ENCODE results near the gene USP2. TPM values are rescaled to one million over a fixed set of nuclear protein-coding genes. Genes with fewer than 3 reads are reported as not detected.

Gene USP2
- polyA plus RNA-seq, 1 donor, result 4.2 TPM

- no peaks in the 10 kb centered on the region for H3K9me3 ChIP-seq (ENCODE audit: control insufficient read depth, low read depth, low read length)
- WGBS (ENCODE audit: insufficient coverage, low lambda C conversion rate), result no CpG with 5 or more reads among the region's 8 CpGs
- DNase-seq, result no peak
- H3K4me1 ChIP-seq (ENCODE audit: control insufficient read depth, insufficient read depth, low read length), result no peaks in the 10 kb centered on the region
- H3K27ac ChIP-seq (ENCODE audit: low read length), result no peak overlapping the region
- H3K27me3 ChIP-seq (ENCODE audit: control insufficient read depth, insufficient read depth, low read length), result peaks cover 46% of the 10 kb centered on the region
- peak overlapping the region; percentile 60 for H3K4me3 ChIP-seq (ENCODE audit: low read length)
- H3K36me3 ChIP-seq (ENCODE audit: control insufficient read depth, insufficient read depth, low read length), result peaks cover 8% of the 10 kb centered on the region
Measured at GRCh38 chr11:119421351-119421750, 39.9 kb upstream of the USP2 start.

GRCh38 chr11:119420631-119421030 lies 39.1 kb upstream of the USP2 start:
- peaks cover 8% of the 10 kb centered on the region for H3K36me3 ChIP-seq (ENCODE audit: control insufficient read depth, insufficient read depth, low read length)
- peaks cover 46% of the 10 kb centered on the region for H3K27me3 ChIP-seq (ENCODE audit: control insufficient read depth, insufficient read depth, low read length)

DNA sequence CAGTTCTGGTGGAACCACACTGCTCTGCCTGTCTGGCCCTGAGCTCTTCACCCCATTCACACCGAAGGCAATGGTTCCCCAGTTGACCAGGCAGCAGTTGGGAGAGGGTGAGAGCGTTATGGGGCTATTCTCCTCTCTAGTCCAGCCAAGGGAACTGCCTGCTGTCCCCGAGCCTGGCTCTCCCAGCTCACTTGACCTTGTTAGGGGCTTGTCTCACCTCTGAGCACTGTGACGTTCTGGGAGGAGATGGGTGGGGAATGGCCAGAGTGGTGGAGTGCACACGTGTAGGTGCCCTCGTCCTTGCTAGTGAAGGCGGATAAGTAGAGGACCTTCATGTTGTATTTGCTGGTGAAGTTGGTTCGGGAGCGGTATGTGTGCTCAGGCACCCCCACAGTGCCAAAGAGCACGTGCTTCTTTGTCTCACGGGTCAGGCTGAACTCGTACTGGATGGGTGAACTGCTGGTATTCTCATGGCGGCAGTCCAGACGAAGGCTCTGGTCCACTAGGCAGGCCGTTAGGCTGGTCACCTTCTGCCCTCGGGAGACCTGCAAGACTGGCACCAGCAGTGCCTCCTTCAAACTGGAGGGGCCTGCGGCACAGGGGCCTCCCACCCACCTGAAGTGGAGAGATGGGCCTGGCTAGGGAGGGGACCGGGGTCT lies 38.5 kb upstream of the USP2 start:
- Histone ChIP-seq H3K9me3 (ENCODE audit: control insufficient read depth, low read depth, low read length) (no peaks in the 10 kb centered on the region), H3K36me3 (ENCODE audit: control insufficient read depth, insufficient read depth, low read length) (peaks cover 8% of the 10 kb centered on the region), H3K4me3 (ENCODE audit: low read length) (no peak overlapping the region), H3K27ac (ENCODE audit: low read length) (no peak overlapping the region), H3K27me3 (ENCODE audit: control insufficient read depth, insufficient read depth, low read length) (peaks cover 44% of the 10 kb centered on the region), H3K4me1 (ENCODE audit: control insufficient read depth, insufficient read depth, low read length) (no peaks in the 10 kb centered on the region)
- no peak for DNase-seq
- WGBS (ENCODE audit: insufficient coverage, low lambda C conversion rate), result 60% methylated on average over 1 of the region's 18 CpGs

More at GRCh38 chr11:119420631-119421030, 39.1 kb upstream of the USP2 start:
- Histone ChIP-seq H3K9me3 (ENCODE audit: control insufficient read depth, low read depth, low read length) (no peaks in the 10 kb centered on the region), H3K4me1 (ENCODE audit: control insufficient read depth, insufficient read depth, low read length) (no peaks in the 10 kb centered on the region), H3K27ac (ENCODE audit: low read length) (no peak overlapping the region), H3K4me3 (ENCODE audit: low read length) (no peak overlapping the region)
- no CpG with 5 or more reads among the region's 8 CpGs for WGBS (ENCODE audit: insufficient coverage, low lambda C conversion rate)
- DNase-seq, result no peak

- H3K27ac ChIP-seq (ENCODE audit: low read length), result no peak overlapping the region
- DNase-seq, result no peak
- no peaks in the 10 kb centered on the region for H3K4me1 ChIP-seq (ENCODE audit: control insufficient read depth, insufficient read depth, low read length)
- no peaks in the 10 kb centered on the region for H3K9me3 ChIP-seq (ENCODE audit: control insufficient read depth, low read depth, low read length)
- no CpG with 5 or more reads among the region's 5 CpGs for WGBS (ENCODE audit: insufficient coverage, low lambda C conversion rate)
- H3K4me3 ChIP-seq (ENCODE audit: low read length), result no peak overlapping the region
- peaks cover 38% of the 10 kb centered on the region for H3K27me3 ChIP-seq (ENCODE audit: control insufficient read depth, insufficient read depth, low read length)
- H3K36me3 ChIP-seq (ENCODE audit: control insufficient read depth, insufficient read depth, low read length), result peaks cover 8% of the 10 kb centered on the region
Measured at GRCh38 chr11:119419246-119419645, 37.8 kb upstream of the USP2 start.

GRCh38 chr11:119418759-119419158 lies 37.3 kb upstream of the USP2 start:
- peaks cover 8% of the 10 kb centered on the region for H3K36me3 ChIP-seq (ENCODE audit: control insufficient read depth, insufficient read depth, low read length)
- H3K9me3 ChIP-seq (ENCODE audit: control insufficient read depth, low read depth, low read length), result no peaks in the 10 kb centered on the region
- DNase-seq, result no peak
- no CpG with 5 or more reads among the region's 4 CpGs for WGBS (ENCODE audit: insufficient coverage, low lambda C conversion rate)
- H3K4me1 ChIP-seq (ENCODE audit: control insufficient read depth, insufficient read depth, low read length), result no peaks in the 10 kb centered on the region
- no peak overlapping the region for H3K4me3 ChIP-seq (ENCODE audit: low read length)
- peaks cover 33% of the 10 kb centered on the region for H3K27me3 ChIP-seq (ENCODE audit: control insufficient read depth, insufficient read depth, low read length)
- no peak overlapping the region for H3K27ac ChIP-seq (ENCODE audit: low read length)

DNA sequence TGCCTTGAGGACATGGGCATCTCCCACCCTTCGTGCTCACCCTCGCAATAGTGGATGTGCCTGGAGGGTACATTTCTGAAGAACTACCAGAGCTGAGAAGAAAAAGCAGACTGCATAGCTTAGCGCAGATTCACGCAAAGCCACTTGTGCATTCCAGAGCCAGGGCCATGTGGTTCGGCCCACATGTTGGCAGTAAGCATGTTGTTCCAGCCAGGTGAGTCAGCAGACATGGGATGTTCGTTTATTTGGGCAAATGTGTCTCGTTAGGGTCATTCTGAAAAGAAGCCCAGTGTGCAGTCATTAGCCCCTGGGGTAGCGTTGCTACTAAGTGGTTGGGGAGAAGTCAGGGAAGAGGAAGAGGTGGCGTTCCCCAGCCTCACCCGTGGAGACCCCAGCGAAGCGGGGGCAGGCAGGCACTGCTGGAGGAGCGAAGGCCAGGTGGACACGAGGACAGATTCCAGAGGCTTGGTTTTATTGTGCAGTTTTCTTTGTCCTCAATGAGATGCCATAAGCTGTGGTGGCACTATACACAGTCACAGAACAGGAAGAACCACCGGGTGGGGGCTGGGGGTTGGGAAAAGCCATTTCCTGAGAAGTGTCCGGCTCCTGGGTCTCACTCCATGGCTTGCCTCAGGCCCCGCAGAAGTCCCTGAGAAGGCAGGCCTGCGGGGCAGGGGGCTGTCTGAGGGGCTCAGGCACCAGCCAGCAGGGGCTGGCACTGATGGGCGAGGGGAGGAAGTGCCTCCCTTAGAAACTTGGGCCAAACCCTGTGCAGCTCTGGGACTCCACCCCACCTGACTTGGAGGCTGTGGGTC lies 36.4 kb upstream of the USP2 start:
- Histone ChIP-seq H3K27ac (ENCODE audit: low read length) (no peak overlapping the region), H3K4me1 (ENCODE audit: control insufficient read depth, insufficient read depth, low read length) (no peaks in the 10 kb centered on the region), H3K4me3 (ENCODE audit: low read length) (no peak overlapping the region), H3K27me3 (ENCODE audit: control insufficient read depth, insufficient read depth, low read length) (peaks cover 25% of the 10 kb centered on the region), H3K36me3 (ENCODE audit: control insufficient read depth, insufficient read depth, low read length) (peaks cover 8% of the 10 kb centered on the region), H3K9me3 (ENCODE audit: control insufficient read depth, low read depth, low read length) (no peaks in the 10 kb centered on the region)
- DNase-seq, result no peak
- WGBS (ENCODE audit: insufficient coverage, low lambda C conversion rate), result no CpG with 5 or more reads among the region's 19 CpGs

DNA sequence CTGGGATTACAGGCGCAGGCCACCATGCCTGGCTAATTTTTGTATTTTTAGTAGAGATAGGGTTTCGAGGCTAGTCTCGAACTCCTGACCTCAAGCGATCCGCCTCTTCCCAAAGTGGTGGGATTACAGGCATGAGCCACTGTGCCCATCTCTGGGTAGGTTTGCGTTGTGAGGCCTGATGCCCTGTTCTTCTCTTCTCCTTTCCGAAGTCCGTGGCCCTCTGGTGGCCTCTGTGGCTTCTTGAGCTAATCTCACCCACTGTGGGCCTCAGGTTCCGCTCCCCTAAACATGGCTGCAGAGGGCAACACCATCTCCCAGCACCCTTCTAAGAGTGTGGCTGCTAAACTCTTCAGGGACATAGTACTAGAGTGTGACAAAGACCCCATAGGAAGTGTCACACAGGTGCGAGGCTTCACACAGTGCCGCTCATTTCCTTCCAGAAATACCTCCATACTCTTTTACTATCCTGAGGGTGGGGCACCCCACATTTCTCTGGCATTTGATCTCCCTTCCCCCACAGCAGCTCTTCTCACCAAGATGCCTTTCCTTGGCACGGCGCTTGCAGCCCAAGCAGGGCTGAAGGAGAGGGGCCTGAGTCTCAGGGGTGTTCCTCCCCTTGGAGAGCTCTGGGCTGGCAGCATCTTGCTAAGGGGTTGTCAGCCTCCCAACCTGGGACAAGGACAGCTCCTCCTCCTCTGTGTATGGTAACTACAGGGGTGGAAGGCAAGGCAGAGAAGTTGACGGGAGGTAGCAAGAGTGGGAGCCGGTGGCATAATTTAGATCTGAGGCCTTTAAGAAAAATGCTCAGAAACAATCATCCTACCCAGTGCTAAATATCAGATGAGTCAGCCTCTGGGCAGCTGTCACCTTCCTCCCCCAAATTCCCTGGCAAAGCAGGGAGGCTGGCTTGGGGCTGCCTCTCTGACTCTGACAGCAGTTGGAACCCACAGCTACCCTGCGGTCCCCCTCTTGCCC lies 35.4 kb upstream of the USP2 start:
- Histone ChIP-seq H3K36me3 (ENCODE audit: control insufficient read depth, insufficient read depth, low read length) (peaks cover 8% of the 10 kb centered on the region), H3K4me1 (ENCODE audit: control insufficient read depth, insufficient read depth, low read length) (no peaks in the 10 kb centered on the region), H3K9me3 (ENCODE audit: control insufficient read depth, low read depth, low read length) (no peaks in the 10 kb centered on the region), H3K27me3 (ENCODE audit: control insufficient read depth, insufficient read depth, low read length) (peaks cover 15% of the 10 kb centered on the region), H3K4me3 (ENCODE audit: low read length) (no peak overlapping the region), H3K27ac (ENCODE audit: low read length) (no peak overlapping the region)
- DNase-seq, result no peak
- WGBS (ENCODE audit: insufficient coverage, low lambda C conversion rate), result no CpG with 5 or more reads among the region's 16 CpGs

GRCh38 chr11:119415966-119416365 lies 34.5 kb upstream of the USP2 start:
- no peak for DNase-seq
- peaks cover 9% of the 10 kb centered on the region for H3K27me3 ChIP-seq (ENCODE audit: control insufficient read depth, insufficient read depth, low read length)
- H3K4me3 ChIP-seq (ENCODE audit: low read length), result no peak overlapping the region
- H3K9me3 ChIP-seq (ENCODE audit: control insufficient read depth, low read depth, low read length), result no peaks in the 10 kb centered on the region
- WGBS (ENCODE audit: insufficient coverage, low lambda C conversion rate), result no CpG with 5 or more reads among the region's 10 CpGs
- H3K27ac ChIP-seq (ENCODE audit: low read length), result no peak overlapping the region
- H3K4me1 ChIP-seq (ENCODE audit: control insufficient read depth, insufficient read depth, low read length), result no peaks in the 10 kb centered on the region
- peaks cover 8% of the 10 kb centered on the region for H3K36me3 ChIP-seq (ENCODE audit: control insufficient read depth, insufficient read depth, low read length)

- no peak overlapping the region for H3K4me3 ChIP-seq (ENCODE audit: low read length)
- no CpG with 5 or more reads among the region's 3 CpGs for WGBS (ENCODE audit: insufficient coverage, low lambda C conversion rate)
- DNase-seq, result no peak
Measured at GRCh38 chr11:119415517-119415916, 34.0 kb upstream of the USP2 start.

GRCh38 chr11:119414734-119415133 lies 33.2 kb upstream of the USP2 start:
- no peaks in the 10 kb centered on the region for H3K4me1 ChIP-seq (ENCODE audit: control insufficient read depth, insufficient read depth, low read length)
- no peak for DNase-seq
- H3K27ac ChIP-seq (ENCODE audit: low read length), result no peak overlapping the region
- H3K36me3 ChIP-seq (ENCODE audit: control insufficient read depth, insufficient read depth, low read length), result peaks cover 5% of the 10 kb centered on the region
- no peaks in the 10 kb centered on the region for H3K9me3 ChIP-seq (ENCODE audit: control insufficient read depth, low read depth, low read length)
- no peak overlapping the region for H3K4me3 ChIP-seq (ENCODE audit: low read length)
- H3K27me3 ChIP-seq (ENCODE audit: control insufficient read depth, insufficient read depth, low read length), result peaks cover under 1% of the 10 kb centered on the region

More at GRCh38 chr11:119415517-119415916, 34.0 kb upstream of the USP2 start:
- Histone ChIP-seq H3K27ac (ENCODE audit: low read length) (no peak overlapping the region), H3K36me3 (ENCODE audit: control insufficient read depth, insufficient read depth, low read length) (peaks cover 8% of the 10 kb centered on the region), H3K4me1 (ENCODE audit: control insufficient read depth, insufficient read depth, low read length) (no peaks in the 10 kb centered on the region), H3K9me3 (ENCODE audit: control insufficient read depth, low read depth, low read length) (no peaks in the 10 kb centered on the region), H3K27me3 (ENCODE audit: control insufficient read depth, insufficient read depth, low read length) (peaks cover 7% of the 10 kb centered on the region)

Measured in large intestine (tissue), 3 donors.